AG04449 (cell line): ENCODE measurements around the gene CTSF.

Experiments
- CTCF ChIA-PET: fragments of 350-600 bp; formaldehyde crosslinking; extraction: SDS; loops from one replicate; lab custom pipeline; 2021; ENCODE audit warnings: antibody characterized with exemption; lab: Yijun Ruan, JAX
- POLR2A ChIA-PET: fragments of 400-600, 350-600 bp; formaldehyde crosslinking; extraction: SDS; loops from one replicate; lab custom pipeline; 2020; ENCODE audit warnings: antibody characterized with exemption, inconsistent platforms; lab: Yijun Ruan, JAX
- DNase-seq: peaks from one replicate; pipeline ENCODE4 v3.0.0-alpha.2; 2010; ENCODE audit warnings: low read depth, low spot score
- H3K4me3 ChIP-seq: 2 replicates; pipeline ENCODE4 v1.5.1; 2011; ENCODE audit warnings: low read depth, mild to moderate bottlenecking, control low read depth, low read length
- CTCF ChIP-seq: IDR thresholded peaks from one replicate; pipeline ENCODE4 v1.5.1; 2011; ENCODE audit warnings: mild to moderate bottlenecking, moderate library complexity, low read length, control low read depth, inconsistent platforms; ENCODE audit not compliant: insufficient read depth; ENCODE audit errors: missing control alignments

Gene CTSF

GRCh38 chr11:66562907-66563583 is 5.4 kb downstream of the CTSF start:
- POLR2A ChIA-PET = interaction anchor here (0.7 kb wide), 1 partner anchor 17 kb away, joined by 3 read pairs; the partner anchor contains the start of gene ZDHHC24
- no peak for DNase-seq
- TF ChIP-seq CTCF = no peak
- CTCF ChIA-PET = interaction anchor here (1.0 to 3.3 kb wide), 4 partner anchors 16 to 154 kb away, joined by 3 to 11 read pairs (median 3); no protein-coding TSS in a partner anchor
- no peak overlapping the region for H3K4me3 ChIP-seq

- ChIA-PET POLR2A (no interaction called here), CTCF (interaction anchor here (0.7 to 3.3 kb wide), 3 partner anchors 16 to 154 kb away, joined by 3 to 11 read pairs (median 3); no protein-coding TSS in a partner anchor)
- DNase-seq = no peak
- no peak overlapping the region for H3K4me3 ChIP-seq
- no peak for TF ChIP-seq CTCF
These were observed 6.1 kb downstream of the CTSF start for GRCh38 chr11:66562275-66562674.

- no peak for DNase-seq
- no peak for TF ChIP-seq CTCF
- POLR2A ChIA-PET = no interaction called here
- CTCF ChIA-PET = interaction anchor here (0.7 to 3.3 kb wide), 3 partner anchors 16 to 153 kb away, joined by 3 to 11 read pairs (median 3); no protein-coding TSS in a partner anchor
- no peak overlapping the region for H3K4me3 ChIP-seq
These were observed 6.5 kb downstream of the CTSF start for GRCh38 chr11:66561975-66562248.

- ChIA-PET CTCF (interaction anchor here (0.7 to 3.3 kb wide), 5 partner anchors 16 to 153 kb away, joined by 3 to 11 read pairs (median 3); no protein-coding TSS in a partner anchor), POLR2A (no interaction called here)
- no peak for DNase-seq
- no peak for TF ChIP-seq CTCF
- no peak overlapping the region for H3K4me3 ChIP-seq
These were observed 7.0 kb downstream of the CTSF start for GRCh38 chr11:66561178-66561974.

GRCh38 chr11:66559866-66560676 is 8.3 kb downstream of the CTSF start:
- no peak overlapping the region for H3K4me3 ChIP-seq
- ChIA-PET CTCF (interaction anchor here (1.2 to 3.3 kb wide), 3 partner anchors 18 to 81 kb away, joined by 3 to 11 read pairs (median 4); no protein-coding TSS in a partner anchor), POLR2A (no interaction called here)
- no peak for DNase-seq
- no peak for TF ChIP-seq CTCF
